Stimulated activated CD4-positive, alpha-beta T cell treated with anti-CD3 and anti-CD28 coated beads, TNF-alpha, amount 100 ng/mL, for 4 hours (primary cell): ENCODE data around the gene NEK4.
A peak's percentile ranks its signal among the peaks of the same experiment; 100 is the strongest.
"Not testable (repeated sequence)": the region's sequence is repeated elsewhere in the genome, so short reads cannot be mapped to it uniquely, and the experiment has no call there.

Experiments
- DNase-seq, 3 experiments: peaks; one replicate each; pipeline ENCODE4 v3.0.0-alpha.2; 2020; ENCODE audit warnings: low read depth in 3 of 3

Gene NEK4

DNA sequence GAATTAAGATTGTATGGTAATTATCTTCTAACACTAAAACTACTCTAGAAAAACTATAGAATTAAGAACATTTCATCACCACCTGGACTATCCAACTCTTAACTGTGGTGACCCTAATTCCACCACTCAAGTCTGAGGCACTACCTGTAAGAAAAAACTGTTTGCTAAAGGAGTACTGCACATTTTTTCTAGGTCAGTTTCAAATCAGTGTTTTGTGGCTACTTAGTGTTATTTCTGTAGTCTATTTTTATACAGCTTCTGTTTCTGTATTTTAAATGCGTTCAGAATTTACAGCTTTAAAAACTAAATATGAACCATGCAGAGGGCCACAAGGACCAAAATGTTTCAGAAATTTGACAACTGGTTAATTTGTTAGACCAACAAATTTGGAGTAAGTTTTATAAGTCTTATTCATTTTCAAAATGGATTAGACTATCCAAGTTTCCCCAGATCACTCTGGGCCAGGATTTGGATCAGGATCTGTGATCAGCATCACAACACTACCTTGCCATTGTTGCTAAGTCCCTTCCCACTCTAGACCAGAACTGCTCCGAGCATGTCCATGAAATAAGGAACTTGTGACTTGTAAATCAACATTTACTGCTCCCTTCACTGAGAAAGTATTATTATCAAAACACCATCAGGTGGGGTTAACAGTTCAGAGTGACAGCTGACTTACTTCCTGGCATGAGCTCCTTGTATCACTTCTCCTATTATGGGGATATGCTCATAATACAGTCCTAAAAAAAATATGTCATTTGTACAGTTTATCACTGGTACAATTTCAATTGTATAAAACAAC, 73.7 kb downstream of the NEK4 start:
- no peak for DNase-seq

DNA sequence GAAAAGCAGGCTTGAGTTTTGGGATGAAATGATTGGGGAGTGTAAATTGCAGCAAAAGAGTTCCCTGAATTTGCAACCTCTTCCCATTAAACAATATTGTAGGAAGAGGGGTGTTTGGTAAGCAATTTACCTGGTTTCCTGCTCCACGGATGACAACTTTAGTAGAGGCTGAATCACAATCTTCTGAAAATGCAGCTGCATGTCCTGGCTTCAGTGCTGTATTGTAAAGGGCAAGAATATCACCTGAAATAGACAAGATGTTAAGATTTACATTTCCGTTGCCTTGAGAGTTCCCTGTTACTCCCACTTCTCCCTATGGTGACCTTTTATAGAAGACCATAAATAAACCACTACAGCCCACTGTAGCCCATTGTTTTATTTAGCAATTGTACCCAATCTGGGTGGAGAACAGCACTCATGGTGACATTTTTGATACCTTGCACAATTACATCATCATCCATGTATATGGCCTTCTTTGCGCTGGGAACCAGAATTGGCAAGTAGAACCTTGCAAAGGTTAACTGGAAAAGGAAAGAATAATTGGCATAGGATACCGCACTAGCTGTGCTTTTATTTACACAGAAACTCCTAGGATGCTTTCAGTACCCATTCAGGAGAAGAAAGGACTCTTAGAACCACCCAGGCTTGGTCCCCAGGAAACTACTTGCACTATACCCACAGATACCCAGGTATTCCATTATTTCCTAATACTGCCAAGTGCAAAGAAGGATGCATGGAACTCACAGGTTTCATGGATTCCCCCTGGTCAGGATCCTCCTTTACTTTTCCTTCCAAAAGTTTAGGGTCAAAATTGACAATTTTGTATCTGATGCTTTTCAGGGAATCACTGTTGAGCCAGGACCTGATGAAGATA, 74.7 kb downstream of the NEK4 start:
- DNase-seq, result no peak

DNA sequence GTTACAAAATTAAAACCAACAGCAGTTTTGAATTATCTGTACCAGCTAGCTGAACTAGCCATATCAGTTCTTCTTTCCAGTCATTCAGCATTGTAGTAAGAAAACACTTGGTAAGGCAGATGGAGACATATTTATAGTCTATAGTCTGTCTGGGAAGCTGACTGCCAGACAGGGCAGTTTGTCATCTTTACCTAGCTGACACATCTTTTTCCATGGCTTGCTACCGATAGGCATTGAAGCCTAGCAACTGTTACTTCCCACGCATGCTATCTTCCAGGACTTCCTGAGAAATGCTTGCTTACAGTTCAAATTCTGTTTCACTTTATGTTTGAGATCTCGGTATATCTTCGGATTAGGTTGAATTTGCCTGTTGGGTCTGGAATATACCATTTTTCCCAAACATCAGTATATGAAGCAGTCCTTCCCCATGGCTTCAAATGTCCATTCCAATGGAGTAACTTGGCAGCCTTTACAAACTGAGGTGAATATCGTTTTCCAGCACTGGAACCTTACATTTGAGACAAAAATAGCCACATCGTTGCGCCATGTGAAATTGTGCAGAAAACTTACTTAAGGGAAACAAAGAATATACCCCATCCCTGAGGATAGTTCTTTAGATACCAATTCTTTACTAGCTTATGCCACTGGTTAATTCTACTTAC, 76.1 kb downstream of the NEK4 start:
- no peak for DNase-seq

DNA sequence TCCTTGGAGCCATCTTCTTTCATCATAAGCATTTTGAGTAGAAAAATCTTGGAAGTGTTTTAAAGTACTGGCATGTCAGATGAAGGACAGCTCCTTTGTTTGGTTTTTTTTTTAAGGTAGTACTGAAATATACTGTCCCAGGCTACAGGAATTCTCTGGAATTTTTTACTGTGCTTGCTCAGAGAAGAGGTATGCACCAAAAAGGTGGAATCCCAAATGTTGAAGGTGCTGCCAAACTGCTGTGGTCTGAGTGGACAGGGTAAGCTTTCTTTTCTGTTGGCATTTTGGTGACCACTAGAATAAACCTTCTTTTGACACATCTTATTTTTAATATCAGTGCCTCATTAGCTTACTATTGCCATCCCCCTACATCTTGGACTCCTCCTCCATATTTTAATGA, 77.7 kb downstream of the NEK4 start:
- no peak for DNase-seq

DNA sequence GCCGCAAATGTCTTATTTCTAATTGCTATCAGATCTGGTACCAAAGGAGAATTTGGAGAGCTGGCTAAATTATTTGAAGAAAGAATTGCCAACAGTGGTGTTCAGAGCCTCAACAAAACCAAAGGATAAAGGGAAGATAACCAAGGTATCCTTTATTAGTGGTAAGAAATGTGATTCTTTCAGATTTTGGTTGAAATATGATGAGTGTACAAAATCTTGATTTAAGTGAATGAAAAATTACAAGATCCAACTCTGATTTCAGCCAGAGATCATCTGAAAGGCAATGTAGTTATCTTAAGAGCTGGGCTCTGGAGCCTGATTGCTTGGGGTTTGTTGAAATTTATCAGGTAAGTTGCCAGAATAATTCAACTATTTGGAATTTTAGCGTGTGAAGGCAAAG, 80.2 kb downstream of the NEK4 start:
- DNase-seq, result no peak

DNA sequence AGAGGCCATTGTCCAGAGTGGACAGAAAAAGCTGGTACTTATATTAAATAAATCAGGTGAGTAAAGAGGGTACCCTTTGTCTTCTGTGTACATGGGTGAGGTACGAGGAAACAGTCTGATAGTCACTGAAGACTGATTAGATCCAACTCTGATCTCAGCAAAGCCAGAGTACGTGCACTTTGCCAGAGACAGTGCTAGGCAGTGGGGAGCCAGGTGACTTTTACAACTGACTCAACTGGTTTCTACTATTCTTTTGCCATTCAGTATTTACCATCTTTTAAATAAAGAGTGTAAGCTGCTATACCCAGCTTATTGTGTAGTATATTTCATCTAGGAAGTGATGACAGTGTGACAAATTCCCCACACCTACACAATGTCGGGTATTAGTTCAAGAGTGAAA, 81.6 kb downstream of the NEK4 start:
- DNase-seq, result no peak

DNA sequence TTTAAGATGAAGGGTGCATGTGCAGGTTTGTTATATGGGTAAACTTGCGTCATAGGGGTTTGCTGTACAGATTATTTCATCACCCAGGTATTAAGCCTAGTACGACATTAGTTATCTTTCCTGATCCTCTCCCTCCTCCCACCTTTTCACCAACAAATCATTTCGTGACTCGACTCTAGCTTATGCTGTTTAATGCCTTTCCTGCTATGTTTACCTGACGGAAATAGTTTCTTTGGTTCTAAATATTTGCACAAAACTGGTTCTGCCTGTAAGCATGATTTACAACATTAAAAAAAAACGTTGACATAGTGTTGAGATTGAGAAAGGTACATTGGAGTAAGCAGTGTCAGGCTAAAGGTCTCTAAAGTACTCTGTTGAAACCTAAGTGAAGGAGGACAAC, 82.5 kb downstream of the NEK4 start:
- no peak for DNase-seq

DNA sequence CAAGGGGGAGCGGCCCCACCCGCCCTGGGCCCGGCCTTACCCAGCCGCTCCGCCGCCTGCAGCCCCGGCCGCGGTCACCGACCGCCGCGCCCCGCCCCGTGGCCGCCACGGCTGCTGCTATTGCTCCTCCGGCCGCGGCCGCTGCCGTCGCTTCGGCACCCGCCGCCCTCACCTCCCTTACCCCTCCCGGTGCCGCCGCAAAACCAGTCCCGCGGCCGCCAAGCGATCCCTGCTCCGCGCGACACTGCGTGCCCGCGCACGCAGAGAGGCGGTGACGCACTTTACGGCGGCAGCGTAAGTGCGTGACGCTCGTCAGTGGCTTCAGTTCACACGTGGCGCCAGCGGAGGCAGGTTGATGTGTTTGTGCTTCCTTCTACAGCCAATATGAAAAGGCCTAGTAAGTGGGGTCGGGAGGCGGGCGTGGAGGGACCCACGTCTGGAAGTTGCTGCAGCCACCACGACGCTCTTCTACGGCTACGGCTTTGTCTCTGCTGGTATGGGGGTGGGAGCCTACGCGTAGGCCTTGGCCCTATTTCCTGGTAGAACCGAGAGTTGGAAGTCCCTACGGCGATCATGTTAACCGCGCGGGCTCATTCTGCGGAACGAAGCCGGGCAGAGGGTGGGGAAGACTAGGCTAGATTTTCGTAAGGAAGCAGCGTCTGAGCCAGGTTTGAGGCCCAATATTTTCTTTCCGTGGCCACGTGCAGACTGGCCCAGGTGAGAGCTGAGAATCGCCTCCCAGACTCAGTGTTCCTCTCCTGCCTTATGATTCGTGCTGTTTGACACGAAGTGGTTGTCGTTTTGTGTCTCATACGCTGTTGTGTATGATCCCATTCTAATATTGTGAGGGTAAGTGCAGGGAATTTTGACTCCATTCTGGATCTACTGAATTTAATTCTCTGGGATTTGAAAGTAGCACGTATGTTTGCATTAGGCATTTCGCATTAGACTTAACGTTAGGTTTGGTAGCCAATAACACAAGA, 84.7 kb downstream of the NEK4 start, which contains the start of the genes GNL3 and PBRM1:
GNL3 (plus strand) TSS at position 324 of the 983 bp plus-strand sequence; CDS start at position 385, 61 bp downstream.
PBRM1 (minus strand) TSS at position 205 of the 983 bp plus-strand sequence.
- peak; percentile 83 to 88 (median 83) for DNase-seq

DNA sequence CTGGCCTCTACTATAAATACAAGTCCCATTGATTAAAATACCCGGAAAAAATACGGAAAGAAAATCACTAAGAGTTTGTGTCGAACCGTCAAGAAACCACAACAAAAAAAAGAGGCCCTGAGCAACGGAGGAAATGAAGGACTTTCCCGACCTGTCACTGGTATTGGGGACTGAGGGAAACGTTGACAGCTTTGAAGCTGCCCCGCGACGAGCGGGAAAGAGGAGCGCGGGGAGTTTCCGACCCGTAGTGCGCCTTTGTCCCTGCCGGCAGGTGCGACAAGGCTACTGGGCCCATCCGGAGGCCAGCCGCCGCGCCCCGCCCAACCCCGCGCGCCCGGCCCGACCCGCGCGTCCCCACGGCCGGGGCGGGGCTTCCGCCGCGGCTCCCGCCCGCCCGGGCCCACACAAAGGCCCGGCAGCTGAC, 85.4 kb downstream of the NEK4 start:
- DNase-seq, result peak; percentile 44 to 65 (median 51)

DNA sequence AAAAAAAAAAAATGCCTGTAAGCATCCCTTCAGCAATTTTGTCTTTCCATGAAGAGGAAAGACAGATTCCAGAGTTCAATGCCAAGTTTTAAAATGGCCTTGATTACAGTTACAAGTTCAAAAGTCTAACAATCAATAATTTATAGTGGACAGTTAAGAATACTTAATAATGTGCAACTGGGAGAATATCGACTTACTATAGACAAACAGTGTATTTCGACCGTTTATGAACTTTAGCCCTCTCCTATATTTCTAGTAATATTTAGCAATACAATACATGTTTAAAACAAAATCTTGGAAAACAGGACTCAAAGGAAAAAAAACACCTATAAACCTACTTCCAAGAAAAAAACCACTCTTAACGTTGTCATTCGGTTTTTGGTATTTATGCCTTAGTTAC, 86.6 kb downstream of the NEK4 start:
- DNase-seq, result no peak

DNA sequence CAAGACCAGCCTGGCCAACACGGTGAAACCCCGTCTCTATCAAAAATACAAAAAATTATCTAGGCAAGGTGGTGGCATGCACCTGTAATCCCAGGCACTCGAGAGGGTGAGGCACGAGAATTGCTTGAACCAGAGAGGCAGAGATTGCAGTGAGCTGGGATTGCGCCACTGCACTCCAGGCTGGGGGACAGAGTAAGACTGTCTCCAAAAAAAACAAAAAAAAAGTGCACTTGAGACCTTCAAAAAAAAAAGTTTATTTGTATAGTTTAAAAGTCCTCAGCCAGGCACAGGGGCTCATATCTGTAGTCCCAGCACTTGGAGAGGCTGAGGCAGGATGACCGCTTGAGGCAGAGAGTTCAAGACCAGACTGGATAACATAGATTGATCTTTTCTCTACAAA, 87.1 kb downstream of the NEK4 start:
- no peak for DNase-seq

DNA sequence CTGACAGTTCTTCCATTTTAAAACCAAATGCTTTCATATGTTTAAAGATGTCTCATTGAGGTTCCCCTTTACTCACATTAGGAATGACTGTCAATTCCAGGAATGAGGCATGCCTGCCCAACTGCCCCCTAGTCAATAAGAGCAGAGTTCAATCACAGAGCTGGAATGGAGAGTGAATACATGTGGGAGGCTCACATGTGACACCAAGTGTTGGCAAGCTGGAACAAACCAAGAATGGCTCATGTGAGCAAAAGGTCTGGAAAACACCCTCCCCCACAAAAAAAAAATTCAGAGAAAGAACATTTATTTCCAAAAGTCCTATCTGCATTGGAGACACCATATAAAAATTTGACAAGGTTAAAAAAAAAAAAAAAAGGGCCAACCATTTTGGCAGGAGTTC, 88.7 kb downstream of the NEK4 start:
- DNase-seq, result no peak

DNA sequence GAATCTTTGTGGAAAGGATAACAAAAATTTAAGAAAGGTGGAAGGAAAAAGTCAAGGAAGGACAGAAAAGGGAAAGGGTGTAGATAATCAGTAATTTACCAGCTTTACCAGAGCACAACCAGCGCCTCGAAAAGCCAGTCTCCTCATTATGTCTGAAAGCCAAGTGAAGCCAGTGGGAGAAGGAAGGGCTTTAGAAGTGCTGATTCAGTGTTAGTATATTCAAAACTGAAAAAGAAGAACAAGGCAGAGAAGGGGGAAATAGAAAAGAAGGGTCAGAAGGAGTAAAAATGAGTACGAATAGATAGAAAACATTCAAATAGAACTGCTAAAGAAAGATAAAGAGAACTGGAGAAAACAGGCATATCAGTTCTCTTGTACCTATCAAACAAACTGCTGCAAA, 89.1 kb downstream of the NEK4 start:
- no peak for DNase-seq

DNA sequence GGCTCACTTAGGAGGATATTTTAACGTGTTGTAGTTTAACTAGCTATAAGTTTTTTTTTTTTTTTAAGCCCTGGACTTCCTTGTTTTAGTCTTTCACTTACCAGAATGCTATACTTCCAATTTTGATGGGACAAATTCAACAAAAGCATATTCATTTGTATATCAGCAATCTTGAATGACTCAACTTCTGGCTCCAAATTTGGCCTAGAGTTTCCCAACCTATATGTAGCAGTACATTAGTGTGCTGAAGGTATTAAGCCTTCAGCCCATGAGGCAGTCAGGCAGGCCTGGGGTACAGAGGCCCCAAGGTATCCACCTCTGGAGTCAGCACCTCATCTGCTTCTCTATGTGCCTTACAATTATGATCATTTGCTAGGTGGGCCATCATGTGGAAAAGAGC, 90.9 kb downstream of the NEK4 start:
- no peak for DNase-seq

DNA sequence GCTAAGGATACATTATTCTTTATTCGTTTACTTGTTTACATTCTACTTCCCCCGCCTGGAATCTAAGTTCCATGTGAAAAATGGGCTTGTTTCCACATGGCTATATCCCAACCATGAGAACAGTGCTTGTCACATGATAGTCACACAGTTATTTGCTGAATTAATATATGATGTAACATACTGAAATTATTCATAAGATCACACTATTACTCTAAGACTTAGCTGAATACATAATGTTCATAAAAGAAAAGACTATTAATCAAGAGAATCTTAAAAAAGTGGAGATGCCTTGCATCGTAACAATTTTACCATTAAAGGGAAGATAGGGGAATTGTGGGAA, 91.6 kb downstream of the NEK4 start:
- no peak for DNase-seq

DNA sequence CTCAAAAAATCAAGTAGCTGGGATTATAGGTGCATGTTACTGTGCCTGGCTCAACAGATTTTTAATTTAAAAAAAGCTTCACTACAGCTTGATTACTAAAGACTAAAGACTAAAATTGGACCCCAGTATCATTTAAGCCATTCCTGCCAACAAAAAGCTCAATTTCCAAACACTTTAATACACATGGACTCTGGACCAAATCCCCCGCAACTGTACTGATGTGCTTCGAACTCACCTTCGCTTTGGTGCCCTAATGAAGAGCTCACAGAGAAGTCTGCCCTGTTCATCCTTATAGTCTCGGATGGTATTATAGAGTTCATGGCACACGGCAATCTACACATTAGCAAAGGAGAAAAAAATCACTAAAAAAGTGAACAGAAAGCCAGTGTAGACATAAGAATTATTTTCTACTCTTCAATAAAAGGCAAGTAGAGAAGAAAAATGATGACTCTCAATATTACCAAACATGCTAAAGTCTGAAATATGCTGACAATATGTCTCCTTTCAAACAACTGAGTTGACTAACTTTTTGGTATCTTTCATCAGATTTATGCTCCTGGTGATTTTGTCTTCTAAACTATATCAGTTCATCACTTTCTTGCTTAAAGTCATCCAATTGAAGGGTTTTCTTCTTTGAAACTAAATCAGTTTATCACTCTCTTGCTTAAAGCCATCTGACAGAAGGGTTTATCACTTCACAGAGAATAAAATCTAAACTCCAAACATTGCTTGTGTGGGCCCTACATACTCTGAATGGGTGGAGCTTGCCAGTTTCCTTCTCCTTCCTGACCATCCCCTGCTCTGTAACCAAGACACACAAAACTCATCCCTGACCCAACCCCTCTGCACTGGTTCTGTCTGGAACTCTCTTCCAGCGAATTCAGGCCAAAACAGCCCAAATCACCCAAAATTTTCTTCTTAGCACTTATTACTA, 92.2 kb downstream of the NEK4 start:
- DNase-seq, result no peak

DNA sequence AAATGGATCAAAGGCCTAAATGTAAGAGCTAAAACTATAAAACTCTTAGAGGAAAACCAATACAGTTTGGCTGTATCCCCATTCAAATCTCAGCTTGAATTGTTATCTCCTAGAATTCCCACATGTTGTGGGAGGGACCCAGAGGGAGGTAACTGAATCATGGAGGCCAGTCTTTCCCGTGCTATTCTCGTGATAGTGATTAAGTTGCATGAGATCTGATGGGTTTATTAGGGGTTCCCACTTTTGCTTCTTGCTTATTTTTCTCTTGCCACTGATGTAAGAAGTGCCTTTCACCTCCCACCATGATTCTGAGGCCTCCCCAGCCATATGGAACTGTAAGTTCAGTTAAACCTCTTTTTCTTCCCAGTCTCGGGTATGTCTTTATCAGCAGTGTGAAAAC, 94.5 kb downstream of the NEK4 start:
- not testable (repeated sequence) for DNase-seq

DNA sequence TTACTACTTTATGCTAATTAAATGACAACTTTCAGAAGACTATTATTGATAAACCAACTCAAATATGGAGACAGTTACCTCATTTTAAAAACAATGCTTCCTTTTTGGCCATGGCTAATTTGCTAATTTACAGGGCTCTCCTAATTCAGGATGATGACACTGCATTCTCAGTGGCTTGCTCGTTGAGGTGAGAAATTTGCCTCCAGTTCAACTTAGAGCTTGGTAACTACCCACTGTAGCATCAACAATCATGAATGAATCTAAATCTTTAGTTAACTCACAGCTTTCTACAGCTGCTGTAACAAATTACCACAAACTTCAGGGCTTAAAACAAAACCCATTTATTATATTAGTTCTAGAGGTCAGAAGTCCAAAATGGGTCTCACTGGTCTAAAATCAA, 99.1 kb downstream of the NEK4 start:
- DNase-seq, result no peak

DNA sequence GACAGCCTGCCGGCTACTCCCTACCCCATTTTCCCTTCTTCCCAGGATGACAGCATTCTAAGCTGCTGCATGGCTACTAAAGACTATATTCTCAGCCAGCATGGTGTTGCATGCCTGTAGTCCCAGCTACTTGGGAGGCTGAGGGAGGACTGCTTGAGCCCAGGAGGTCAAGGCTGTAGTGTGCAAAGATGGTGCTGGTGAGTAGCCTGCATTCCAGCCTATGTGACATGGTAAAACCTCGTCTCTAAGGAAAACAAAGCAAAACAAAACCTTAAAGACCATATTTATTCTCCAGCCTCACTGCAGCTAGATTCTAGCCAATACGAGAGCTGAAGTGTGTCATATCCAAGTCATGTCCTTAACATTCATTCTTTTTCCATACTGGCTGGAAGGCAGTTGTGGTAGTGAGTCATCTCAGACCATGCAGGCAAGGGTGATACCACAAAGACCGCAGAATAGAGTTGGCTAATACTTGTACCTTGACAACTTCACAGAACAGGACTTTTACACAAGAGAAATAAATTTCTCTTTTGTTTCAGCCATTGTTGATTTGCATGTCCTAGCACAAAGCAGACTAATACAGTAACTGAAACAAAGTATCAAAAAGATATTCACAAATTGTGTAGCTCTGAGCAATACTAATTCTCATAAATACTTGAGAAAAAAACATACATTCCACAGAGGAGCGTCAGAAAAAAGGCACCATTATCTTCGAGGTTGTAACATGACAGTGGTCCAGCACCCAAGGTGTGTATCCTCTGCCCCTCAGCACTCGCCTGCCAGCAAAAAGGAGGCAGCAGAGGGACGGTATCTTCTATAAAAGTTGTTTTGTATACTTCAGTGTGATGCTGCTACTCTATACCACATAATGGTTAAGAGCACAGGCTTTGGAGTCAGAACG, 99.9 kb downstream of the NEK4 start:
- DNase-seq, result no peak
